ENCODE data around the gene ITGAL. TPM values are rescaled to one million over a fixed set of nuclear protein-coding genes. Genes with fewer than 3 reads are reported as not detected.
A peak's percentile ranks its signal among the peaks of the same experiment; 100 is the strongest.

ITGAL gene
- total RNA-seq, 1 experiment from 2014 or later, result not detected

GRCh38 chr16:30553393-30553899 is 80.9 kb downstream of the ITGAL start:
- TF ChIP-seq CTCF (IDR thresholded peaks at IDR 0.05; ENCODE audit: unreplicated experiment), result no peak
- Mint-ChIP-seq H3K9me3 (ENCODE audit: low read depth, unreplicated experiment) (no peaks in the 10 kb centered on the region), H3K27ac (ENCODE audit: unreplicated experiment) (no peak overlapping the region), H3K4me1 (ENCODE audit: low read depth, unreplicated experiment) (peaks cover 13% of the 10 kb centered on the region), H3K4me3 (ENCODE audit: low read depth, unreplicated experiment) (no peak overlapping the region), H3K36me3 (ENCODE audit: insufficient read depth, unreplicated experiment) (peaks cover 40% of the 10 kb centered on the region), H3K27me3 (ENCODE audit: unreplicated experiment) (no peaks in the 10 kb centered on the region)
- DNase-seq, result no peak
- no TSS peak for BruUV-seq (replicated peaks)
- CTCF ChIA-PET, result no interaction called here
- intact Hi-C loops (cut with micrococcal nuclease; ENCODE audit: unreplicated experiment), result no loop called here

- no peak for TF ChIP-seq CTCF (IDR thresholded peaks at IDR 0.05; ENCODE audit: unreplicated experiment)
- H3K4me3 Mint-ChIP-seq (ENCODE audit: low read depth, unreplicated experiment), result no peak overlapping the region
- no peaks in the 10 kb centered on the region for H3K27me3 Mint-ChIP-seq (ENCODE audit: unreplicated experiment)
- intact Hi-C loops (cut with micrococcal nuclease; ENCODE audit: unreplicated experiment), result no loop called here
- H3K9me3 Mint-ChIP-seq (ENCODE audit: low read depth, unreplicated experiment), result no peaks in the 10 kb centered on the region
- no peak overlapping the region for H3K27ac Mint-ChIP-seq (ENCODE audit: unreplicated experiment)
- H3K36me3 Mint-ChIP-seq (ENCODE audit: insufficient read depth, unreplicated experiment), result peaks cover 50% of the 10 kb centered on the region
- peaks cover 13% of the 10 kb centered on the region for H3K4me1 Mint-ChIP-seq (ENCODE audit: low read depth, unreplicated experiment)
- no peak for DNase-seq
- CTCF ChIA-PET, result no interaction called here
- BruUV-seq (replicated peaks), result no TSS peak
These were observed 82.2 kb downstream of the ITGAL start for GRCh38 chr16:30554557-30555314.

- Mint-ChIP-seq H3K4me1 (ENCODE audit: low read depth, unreplicated experiment) (peaks cover 13% of the 10 kb centered on the region), H3K27ac (ENCODE audit: unreplicated experiment) (no peak overlapping the region), H3K4me3 (ENCODE audit: low read depth, unreplicated experiment) (peak overlapping the region; percentile 90), H3K36me3 (ENCODE audit: insufficient read depth, unreplicated experiment) (peaks cover 50% of the 10 kb centered on the region), H3K27me3 (ENCODE audit: unreplicated experiment) (no peaks in the 10 kb centered on the region), H3K9me3 (ENCODE audit: low read depth, unreplicated experiment) (no peaks in the 10 kb centered on the region)
- BruUV-seq (replicated peaks), result no TSS peak
- TF ChIP-seq CTCF (IDR thresholded peaks at IDR 0.05; ENCODE audit: unreplicated experiment), result no peak
- intact Hi-C loops (cut with micrococcal nuclease; ENCODE audit: unreplicated experiment), result no loop called here
- CTCF ChIA-PET, result no interaction called here
- no peak for DNase-seq
These were observed 83.0 kb downstream of the ITGAL start for GRCh38 chr16:30555315-30556124.

GRCh38 chr16:30556125-30556473 is 83.6 kb downstream of the ITGAL start:
- no peak for DNase-seq
- no peak overlapping the region for H3K27ac Mint-ChIP-seq (ENCODE audit: unreplicated experiment)
- BruUV-seq (replicated peaks), result no TSS peak
- H3K4me1 Mint-ChIP-seq (ENCODE audit: low read depth, unreplicated experiment), result peaks cover 17% of the 10 kb centered on the region
- no peak for TF ChIP-seq CTCF (IDR thresholded peaks at IDR 0.05; ENCODE audit: unreplicated experiment)
- no peaks in the 10 kb centered on the region for H3K27me3 Mint-ChIP-seq (ENCODE audit: unreplicated experiment)
- no peaks in the 10 kb centered on the region for H3K9me3 Mint-ChIP-seq (ENCODE audit: low read depth, unreplicated experiment)
- peaks cover 52% of the 10 kb centered on the region for H3K36me3 Mint-ChIP-seq (ENCODE audit: insufficient read depth, unreplicated experiment)
- CTCF ChIA-PET, result no interaction called here
- peak overlapping the region; percentile 90 for H3K4me3 Mint-ChIP-seq (ENCODE audit: low read depth, unreplicated experiment)
- intact Hi-C loops (cut with micrococcal nuclease; ENCODE audit: unreplicated experiment), result no loop called here

Measured in Calu3 (cell line).